SK-N-MC (cell line): ENCODE measurements around the gene PTGER2.

ENCODE experiments used
- EZH2 ChIP-seq: fragments of 200-600 bp; sonication (generic); IDR thresholded peaks from one replicate; pipeline ENCODE4 v1.6.1; 2017; ENCODE audit warnings: antibody characterized with exemption
- FOXP2 ChIP-seq: optimal IDR thresholded peaks from 2 replicates; pipeline ENCODE3; 2011; ENCODE audit warnings: mild to moderate bottlenecking, moderate library complexity; ENCODE audit not compliant: insufficient read depth; ENCODE audit errors: extremely low read length, control extremely low read depth
- POLR2AphosphoS5 ChIP-seq: IDR thresholded peaks from 2 replicates; pipeline ENCODE4 v1.6.1; 2012; ENCODE audit warnings: mild to moderate bottlenecking, low read depth, low read length, borderline replicate concordance

GRCh38 chr14:52351233-52352060, 37.3 kb downstream of the PTGER2 start:
- TF ChIP-seq POLR2AphosphoS5 = no peak
- TF ChIP-seq EZH2 = no peak
- TF ChIP-seq FOXP2 = no peak
